ENCODE measurements around the gene ZBTB20. TPM values are rescaled to one million over a fixed set of nuclear protein-coding genes. Genes with fewer than 3 reads are reported as not detected.

ZBTB20 gene
- total RNA-seq, 1 experiment from 2014 or later, result 10.7 TPM

GRCh38 chr3:114417265-114417664 is 729.8 kb downstream of the ZBTB20 start:
- no TSS peak for BruUV-seq (replicated peaks)
- Mint-ChIP-seq H3K27me3 (ENCODE audit: insufficient read depth, unreplicated experiment) (no peaks in the 10 kb centered on the region), H3K27ac (ENCODE audit: low read depth, unreplicated experiment) (no peak overlapping the region), H3K4me1 (ENCODE audit: insufficient read depth, unreplicated experiment) (peaks cover 17% of the 10 kb centered on the region), H3K4me3 (ENCODE audit: unreplicated experiment) (no peak overlapping the region), H3K9me3 (ENCODE audit: unreplicated experiment) (no peaks in the 10 kb centered on the region), H3K36me3 (ENCODE audit: insufficient read depth, unreplicated experiment) (no peaks in the 10 kb centered on the region)
- ChIA-PET POLR2A (no interaction called here), CTCF (interaction anchor here (0.8 to 6.7 kb wide), 3 partner anchors 10 to 33 kb away, joined by 3 to 65 read pairs (median 3); no protein-coding TSS in a partner anchor)
- TF ChIP-seq CTCF (IDR thresholded peaks at IDR 0.05; ENCODE audit: unreplicated experiment), result no peak
- intact Hi-C loops (cut with micrococcal nuclease), result loop anchor here (5.0 kb wide), 1 partner anchor 265 kb away; no protein-coding TSS in a partner anchor
- no peak for DNase-seq (ENCODE audit: unreplicated experiment)

- ChIA-PET CTCF (interaction anchor here (1.4 kb wide), 1 partner anchor 29 kb away, joined by 9 read pairs; no protein-coding TSS in a partner anchor), POLR2A (no interaction called here)
- H3K27ac Mint-ChIP-seq (ENCODE audit: low read depth, unreplicated experiment), result no peak overlapping the region
- no peaks in the 10 kb centered on the region for H3K9me3 Mint-ChIP-seq (ENCODE audit: unreplicated experiment)
- no TSS peak for BruUV-seq (replicated peaks)
- no peaks in the 10 kb centered on the region for H3K27me3 Mint-ChIP-seq (ENCODE audit: insufficient read depth, unreplicated experiment)
- intact Hi-C loops (cut with micrococcal nuclease), result no loop called here
- H3K4me1 Mint-ChIP-seq (ENCODE audit: insufficient read depth, unreplicated experiment), result peaks cover 13% of the 10 kb centered on the region
- H3K4me3 Mint-ChIP-seq (ENCODE audit: unreplicated experiment), result no peak overlapping the region
- no peak for TF ChIP-seq CTCF (IDR thresholded peaks at IDR 0.05; ENCODE audit: unreplicated experiment)
- peak; percentile 66 for DNase-seq (ENCODE audit: unreplicated experiment)
- H3K36me3 Mint-ChIP-seq (ENCODE audit: insufficient read depth, unreplicated experiment), result no peaks in the 10 kb centered on the region
These were observed 735.0 kb downstream of the ZBTB20 start for GRCh38 chr3:114411811-114412803.

GRCh38 chr3:114411190-114411668 is 735.9 kb downstream of the ZBTB20 start:
- CTCF ChIA-PET, result interaction anchor here (1.0 to 1.1 kb wide), 3 partner anchors 8 to 37 kb away, joined by 3 to 5 read pairs (median 4); no protein-coding TSS in a partner anchor
- no peak overlapping the region for H3K4me3 Mint-ChIP-seq (ENCODE audit: unreplicated experiment)
- no peak for TF ChIP-seq CTCF (IDR thresholded peaks at IDR 0.05; ENCODE audit: unreplicated experiment)
- no TSS peak for BruUV-seq (replicated peaks)
- no peaks in the 10 kb centered on the region for H3K9me3 Mint-ChIP-seq (ENCODE audit: unreplicated experiment)
- H3K36me3 Mint-ChIP-seq (ENCODE audit: insufficient read depth, unreplicated experiment), result no peaks in the 10 kb centered on the region
- POLR2A ChIA-PET, result no interaction called here
- no peak for DNase-seq (ENCODE audit: unreplicated experiment)
- H3K4me1 Mint-ChIP-seq (ENCODE audit: insufficient read depth, unreplicated experiment), result peaks cover 13% of the 10 kb centered on the region
- H3K27me3 Mint-ChIP-seq (ENCODE audit: insufficient read depth, unreplicated experiment), result no peaks in the 10 kb centered on the region
- no peak overlapping the region for H3K27ac Mint-ChIP-seq (ENCODE audit: low read depth, unreplicated experiment)
- intact Hi-C loops (cut with micrococcal nuclease), result no loop called here

All from MCF 10A (cell line).